NCI-H1092 (cell line): ENCODE results near the gene AHNAK.

Source experiments
- DNase-seq: peaks from one replicate; lab custom pipeline; 2025; lab: John Stamatoyannopoulos, UW

The AHNAK gene

DNA sequence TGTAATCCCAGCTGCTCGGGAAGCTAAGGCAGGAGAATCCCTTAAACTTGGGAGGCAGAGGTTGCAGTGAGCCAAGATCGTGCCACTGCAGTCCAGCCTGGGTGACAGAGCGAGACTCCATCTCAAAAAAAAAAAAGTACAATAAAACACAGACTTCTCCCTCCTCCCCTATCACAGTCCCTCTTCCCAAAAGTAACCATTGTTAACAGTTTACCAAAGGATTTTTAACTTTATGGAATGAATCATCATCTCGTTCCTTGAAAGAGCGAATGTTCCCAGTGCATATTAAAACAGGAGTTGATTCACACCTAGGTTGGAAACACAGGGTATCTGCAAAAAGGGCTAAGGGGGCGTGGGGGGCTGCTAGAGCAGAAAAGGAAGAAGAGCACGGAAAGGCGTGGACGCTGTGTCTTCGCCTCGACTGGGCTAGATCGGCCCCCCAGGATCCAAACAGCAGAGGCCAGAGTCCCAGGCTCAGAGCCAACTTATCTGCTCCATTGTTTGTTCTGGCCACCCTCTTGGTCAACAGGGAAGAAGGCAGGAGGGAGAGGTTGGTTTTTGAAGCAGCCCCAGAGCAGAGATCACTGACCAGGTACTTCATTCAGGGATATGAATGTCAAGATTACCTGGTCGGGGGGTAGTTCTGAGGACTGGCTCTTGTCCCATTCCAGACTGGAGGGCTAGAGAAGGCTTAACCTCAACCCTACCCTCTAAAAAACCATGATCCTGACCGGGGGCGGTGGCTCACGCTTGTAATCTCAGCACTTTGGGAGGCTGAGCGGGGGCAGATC is 2.1 kb upstream of the AHNAK start:
- no peak for DNase-seq

DNA sequence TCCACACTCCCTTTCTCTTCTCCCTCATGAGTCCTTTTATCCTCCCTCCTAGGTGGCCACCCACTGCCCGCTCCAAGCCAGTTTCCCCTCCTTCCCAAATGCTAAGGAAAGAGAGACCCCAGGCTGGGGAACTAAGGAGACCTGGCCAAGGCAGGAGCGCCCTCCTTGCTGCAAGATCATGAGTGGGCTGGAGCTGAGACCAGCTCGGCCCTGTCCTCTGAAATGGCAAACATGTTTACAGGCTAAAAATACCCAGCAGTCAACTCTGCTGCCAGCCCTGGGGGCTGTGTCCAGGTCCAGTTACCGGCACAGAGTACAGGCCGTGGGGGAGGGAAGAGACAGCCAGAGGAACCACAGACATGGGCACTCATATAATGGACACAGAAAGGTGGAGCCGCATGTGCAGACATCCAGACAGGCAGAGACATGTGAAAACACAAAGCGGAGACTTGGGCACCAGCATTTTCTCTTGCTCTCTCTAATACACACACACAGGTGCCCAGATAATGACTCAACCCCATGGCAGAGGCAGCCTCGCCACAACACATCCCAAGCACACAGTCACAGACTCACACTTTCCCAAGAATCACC is 1.2 kb upstream of the AHNAK start:
- no peak for DNase-seq

DNA sequence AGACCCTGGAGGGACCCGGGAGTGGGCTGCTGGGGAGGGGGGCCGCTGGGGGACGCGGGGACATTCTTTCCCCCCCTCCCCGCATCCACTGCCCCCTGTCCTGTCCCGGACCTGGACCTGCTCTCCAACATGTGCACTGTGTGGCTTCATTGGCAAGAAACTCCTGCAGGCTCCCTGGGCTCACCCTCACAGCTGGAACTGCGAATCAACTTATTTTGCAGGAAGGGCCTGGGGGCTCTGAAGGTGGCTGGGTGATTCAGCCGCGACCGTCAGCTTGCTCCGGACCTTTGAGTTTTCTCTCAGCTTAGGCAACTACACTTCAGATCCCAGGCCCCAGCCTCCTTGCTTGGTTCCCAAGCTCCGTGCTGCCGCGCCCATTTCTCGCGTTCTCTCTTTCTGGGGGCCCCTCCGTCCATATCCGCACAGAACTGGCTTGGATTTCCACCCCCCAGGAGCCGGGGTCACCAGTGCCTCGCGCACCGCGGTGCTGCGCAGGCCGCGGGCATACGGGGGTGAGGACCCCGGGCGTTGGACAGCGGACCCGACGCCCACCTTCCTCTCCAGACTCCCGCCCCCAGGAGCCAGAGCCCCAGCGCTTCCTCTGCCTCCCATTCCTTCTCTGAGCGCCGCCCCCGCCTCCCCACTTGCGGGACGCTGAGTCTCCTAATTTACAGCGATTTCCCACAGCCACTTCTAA is 471 bp upstream of the AHNAK start:
- no peak for DNase-seq

DNA sequence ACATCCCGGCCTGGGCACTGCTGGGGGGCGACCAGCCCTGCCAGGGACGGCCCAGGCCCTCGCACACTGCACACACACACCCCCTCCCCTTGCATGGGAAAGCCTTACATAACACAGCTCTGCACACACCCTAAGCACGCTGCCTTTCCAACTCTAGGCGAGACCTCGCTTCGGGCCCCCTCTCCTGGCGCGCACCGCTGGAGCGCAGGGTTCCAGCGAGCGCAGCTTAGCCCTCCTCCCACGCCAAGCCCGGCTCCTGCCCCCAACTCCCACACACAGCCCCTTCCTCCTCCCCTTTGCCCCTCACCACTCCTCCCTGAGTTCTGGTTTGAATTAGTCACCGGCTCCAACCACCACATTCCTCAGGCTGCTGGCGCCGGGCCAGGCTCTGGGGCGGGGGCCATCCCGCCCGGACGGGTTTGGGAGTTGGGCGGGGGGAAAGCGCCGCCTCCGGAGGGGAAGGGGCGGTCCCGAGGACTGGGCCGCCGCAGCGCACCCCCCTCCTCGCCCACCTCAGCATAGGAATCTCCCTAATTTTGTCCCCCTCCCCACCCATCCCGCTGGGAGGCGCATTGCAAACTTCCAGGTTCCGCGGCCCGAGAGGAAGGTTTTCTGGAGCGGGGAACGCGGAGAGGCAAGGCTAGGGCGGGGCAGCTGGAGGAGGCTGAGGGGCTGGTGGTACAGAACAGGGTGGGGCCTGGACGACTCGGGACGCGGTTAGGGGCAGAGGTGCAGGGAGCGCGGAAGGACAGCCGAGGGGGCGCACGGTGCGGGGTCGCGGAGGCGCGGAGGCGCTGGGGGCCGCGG is 966 bp downstream of the AHNAK start:
- no peak for DNase-seq

DNA sequence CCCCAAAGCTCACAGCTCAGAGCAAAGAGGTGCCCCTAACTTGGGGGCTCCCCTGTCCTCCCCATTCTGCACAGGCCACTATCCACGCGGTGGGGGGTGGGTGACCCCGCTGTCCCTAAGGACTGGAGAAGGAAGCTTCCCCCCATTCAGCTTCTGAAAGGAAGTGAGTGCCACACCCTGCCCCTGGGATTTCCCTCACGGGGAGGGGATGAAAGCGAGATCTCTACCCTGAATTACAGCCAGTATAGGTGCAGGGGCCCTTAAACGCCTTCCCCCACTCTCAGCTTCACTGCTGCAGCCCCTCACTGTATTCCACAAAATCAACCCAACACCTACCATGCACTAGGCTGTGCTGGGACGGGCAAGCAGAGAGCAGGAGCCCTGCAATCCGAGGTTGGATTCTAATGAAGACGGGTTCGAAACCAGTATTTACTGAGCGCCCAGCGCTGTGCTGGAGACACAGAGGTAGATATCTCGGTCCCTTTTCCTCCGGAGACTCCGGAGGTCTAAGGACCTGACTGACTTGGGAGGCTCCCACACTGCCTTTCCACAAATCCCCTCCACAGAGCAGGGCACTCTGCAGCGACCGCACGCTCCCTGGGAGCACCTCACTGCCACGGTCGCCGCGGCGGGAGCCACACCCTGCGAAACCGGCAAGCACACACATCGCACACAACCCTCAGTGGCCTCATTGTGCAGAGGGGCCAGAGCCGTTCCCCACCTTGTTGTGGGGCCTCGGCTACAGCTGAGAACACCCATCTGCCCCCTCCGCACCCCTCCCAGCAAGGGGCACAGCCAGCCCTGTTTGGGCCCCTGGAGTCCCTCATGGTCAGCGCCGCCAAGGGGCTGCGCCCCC is 1.8 kb downstream of the AHNAK start:
- DNase-seq, result no peak

DNA sequence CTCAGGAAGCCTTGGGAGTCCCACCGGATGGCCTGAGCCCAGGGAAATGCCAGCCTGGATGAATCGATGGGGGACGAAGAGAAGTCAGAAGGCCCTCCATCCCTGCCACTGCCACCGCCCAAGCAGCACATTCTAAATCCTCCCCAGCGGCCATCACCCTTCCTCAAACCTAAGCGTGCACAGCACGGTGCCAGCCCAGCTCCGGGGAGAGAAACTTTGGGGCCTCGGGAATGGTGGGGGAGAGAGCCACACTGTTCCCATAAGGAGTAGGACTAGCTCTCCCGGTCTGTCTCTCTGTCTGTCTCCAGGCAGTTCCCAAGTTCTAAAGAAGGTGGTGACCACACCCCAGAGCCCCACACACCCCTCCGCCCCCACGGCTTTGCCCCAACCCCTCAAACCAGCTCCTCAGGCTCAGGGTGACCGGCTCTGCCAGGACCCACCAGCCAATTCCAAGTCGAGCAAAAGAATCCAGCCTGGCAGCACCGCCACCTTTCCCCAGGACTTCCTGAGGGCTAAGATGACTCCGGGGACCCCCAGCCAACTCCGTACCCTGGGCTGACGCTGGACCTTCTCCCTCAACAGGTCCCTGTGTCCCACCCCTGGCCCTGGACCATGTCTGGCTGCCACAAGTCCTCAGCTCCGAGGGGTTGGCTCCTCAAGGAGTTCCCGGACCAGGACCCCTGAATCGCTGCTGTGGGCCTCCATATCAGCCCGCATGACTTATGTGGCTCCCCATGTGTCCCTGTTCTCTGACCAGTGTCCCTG is 2.7 kb downstream of the AHNAK start:
- no peak for DNase-seq

DNA sequence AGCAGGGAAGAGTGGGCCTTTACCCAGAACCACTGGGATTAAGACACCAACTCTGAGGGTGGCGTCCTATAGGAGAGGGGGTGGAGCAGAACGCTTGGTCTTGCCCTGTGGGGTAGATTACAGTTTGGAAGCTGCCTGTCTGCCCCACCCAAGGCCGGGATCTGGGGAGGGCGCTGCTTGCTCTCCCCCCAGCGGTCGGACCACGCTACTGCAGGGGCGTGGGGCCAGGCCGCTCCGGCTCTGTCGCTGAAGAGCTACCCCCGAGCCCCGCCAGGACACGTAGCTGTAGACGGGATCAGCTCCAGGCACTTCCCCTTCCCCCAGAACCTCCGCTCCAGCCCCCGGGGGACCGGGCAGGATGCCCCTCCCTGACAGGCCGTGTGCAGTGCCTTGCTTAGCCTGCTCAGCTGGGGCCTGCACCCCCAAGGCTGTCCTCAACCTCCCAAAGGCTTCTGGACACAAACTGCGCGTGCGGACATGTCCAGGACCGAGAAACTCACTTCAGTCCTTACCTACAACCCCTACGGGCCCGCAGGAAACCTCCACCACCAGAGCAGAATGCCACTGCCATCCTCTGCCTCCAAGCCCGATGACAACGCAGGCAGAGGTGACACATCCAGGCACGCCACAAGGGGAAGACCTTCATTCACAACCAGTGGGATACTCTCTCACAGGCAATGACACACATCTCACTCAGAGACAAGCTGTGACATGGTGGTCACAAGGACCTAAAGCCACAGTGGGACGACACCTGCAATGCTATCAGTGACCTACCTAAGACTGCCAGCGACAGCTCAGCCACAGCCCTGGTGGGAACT is 3.6 kb downstream of the AHNAK start:
- DNase-seq, result no peak

DNA sequence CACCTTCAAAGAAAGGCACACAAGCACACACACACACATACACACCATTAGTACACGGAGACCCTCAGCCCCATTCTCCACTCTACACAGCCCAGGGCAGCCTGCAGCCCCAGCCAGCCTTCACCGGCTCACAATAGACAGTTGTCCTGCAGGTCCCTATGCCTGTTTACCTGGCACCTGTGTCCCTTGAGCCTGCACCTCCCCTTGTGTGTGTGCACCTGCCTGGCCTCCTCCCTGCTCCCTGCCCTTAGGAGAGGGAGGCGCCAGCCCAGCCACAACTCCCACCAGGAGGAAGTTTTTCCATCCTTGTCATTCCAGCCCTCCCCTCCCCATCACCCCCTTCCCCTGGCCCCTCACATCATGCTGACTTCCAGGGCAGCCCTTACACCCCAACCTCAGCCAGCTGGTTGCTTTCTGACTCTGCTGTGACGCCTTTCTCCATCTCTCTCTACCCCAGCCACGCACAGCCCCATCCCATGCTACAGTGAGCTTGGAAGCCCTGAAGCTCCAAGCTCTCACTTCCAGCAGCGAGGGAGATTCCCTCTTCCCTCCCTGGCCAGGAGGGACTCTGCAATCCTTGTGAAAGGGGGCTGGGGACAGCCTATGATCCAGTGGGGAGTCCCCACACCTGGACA is 4.4 kb downstream of the AHNAK start:
- peak; percentile 21 for DNase-seq

DNA sequence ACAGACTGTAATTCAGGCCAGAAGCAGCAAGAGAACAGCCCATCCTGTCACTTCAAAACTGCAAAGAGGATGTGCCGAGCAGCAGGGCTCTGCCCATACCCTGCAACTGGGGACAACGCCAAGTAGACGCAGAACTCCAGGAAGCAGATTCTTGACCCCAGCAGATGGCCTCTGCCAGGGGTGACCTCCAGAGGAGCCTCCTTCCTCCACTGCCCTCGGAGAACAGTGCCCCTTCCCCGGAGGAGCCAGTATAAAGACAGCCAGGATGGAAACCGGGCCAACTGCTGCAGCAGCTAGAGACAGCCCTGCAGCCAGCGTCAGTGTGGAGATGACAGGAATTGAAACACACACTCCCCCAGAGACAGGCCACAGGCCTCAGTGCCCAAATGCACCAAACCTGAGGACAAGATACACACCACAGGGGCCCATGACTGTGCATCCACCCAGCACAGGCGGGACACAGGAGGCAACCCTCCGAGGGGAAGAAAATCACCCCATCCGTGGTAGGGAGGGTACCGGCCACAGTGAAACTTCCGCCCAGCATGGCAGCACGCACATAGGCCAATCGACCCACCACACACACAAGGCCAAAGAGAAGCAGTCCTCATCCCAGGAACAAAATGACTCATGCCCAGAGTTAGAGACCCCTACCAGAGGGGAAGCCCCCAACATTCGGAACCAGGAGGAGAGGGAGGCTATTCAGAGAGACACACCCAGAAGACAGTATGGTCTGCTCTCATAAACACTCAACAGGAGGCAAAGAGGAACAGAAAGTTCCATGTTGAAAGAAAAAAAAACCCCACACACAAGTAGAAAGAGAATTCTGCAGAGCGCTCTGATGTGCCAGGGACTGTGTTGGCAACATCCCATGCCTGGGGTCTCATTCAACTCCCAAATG is 5.6 kb downstream of the AHNAK start:
- no peak for DNase-seq

DNA sequence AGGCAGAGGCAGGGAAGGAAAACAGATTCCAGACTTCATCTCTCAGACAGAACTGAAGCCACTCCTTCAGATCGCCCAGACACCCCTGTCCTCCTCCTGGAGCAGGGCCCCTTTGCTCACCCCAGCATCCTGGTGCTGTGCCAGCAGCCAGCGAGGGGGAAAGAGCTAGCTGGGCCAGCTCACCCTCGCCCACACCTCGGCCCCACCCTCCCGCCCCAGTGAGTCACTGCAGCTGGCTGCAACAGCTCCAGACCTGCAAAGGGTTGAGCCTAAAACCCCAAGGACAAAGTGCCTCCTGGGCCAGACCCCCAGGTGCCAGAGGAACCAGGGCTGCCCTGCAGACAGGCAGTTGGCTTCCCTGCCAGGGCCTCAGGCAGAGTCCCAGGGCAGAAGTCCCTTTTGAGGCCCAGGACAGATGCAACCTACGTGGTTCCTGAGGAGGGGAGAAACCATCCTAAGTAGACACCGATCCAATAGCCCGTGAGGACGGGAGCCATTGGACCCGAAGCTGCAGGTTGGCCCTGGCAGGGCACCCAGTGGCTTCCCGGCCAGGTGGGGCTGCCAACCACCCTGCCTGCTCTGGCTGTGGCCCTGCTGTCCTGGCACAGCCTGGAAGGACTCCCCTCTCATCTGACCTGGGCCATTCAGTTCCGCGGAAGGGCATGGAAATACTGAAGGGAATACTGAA is 7.2 kb downstream of the AHNAK start:
- DNase-seq, result no peak

DNA sequence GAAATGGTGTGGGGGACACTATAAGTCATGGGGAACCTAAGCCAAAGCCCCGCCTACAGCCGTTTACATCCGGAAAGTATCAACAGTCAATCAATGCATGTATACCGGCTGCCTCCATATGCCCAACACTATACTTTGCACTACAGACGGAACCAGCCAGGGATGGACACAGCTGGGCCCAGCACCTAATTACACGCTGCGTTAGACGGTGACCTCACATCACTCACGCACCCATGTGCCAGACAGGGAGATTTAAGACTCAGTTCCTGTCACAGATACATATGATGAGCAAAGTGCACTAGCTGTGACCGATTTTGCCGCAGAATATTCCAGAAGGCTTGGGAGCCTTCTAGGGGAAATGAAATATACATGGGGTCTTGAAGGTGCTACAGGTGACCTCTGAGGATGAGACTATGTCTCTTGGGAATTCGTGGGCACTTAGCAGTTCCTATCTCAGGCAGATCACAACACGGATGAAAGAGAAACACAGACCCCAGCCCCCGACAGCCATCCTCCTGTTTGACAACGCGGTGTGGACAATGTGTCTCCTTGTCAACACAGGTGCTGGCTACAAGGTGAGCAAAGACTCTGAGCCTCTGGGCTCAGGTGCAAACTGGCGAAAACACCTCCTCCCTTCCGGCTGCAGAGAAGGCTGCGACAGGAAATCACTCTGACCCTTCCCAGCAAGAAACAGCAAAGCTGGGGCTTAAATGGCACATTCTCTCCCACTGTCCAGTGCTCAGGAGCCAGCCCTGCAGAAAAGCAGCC is 8.0 kb downstream of the AHNAK start:
- no peak for DNase-seq

DNA sequence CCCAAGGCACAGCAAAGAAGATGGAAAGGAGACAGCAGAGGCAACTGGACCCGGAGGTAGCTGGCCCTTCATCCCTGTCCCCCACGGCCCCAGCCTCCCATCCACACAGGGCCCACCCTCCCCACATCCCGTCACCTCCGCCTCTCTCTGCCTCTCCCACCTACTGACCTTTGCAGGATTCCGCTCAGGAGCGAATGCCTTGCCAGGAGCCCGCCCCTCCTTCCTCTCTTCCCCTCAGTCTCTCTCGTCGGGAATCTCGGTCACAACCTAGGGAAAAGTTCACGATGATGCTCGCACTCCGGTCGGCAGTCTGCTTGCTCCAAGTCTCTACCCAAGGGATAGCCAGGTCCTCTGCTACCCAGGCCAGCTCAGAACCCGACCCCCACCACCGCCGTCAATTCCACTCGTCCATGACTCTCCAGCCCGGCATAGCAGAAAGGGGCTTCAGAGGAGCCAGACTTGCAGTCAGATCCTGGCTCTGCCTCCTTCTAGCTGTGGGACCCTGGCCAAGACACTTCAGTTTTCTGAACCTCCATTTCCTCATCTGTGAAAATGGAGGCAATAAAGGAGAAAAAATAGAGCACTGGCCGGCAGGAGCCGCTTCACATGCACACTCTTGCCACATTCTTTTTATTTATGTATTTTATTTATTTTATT is 10.2 kb downstream of the AHNAK start:
- no peak for DNase-seq

DNA sequence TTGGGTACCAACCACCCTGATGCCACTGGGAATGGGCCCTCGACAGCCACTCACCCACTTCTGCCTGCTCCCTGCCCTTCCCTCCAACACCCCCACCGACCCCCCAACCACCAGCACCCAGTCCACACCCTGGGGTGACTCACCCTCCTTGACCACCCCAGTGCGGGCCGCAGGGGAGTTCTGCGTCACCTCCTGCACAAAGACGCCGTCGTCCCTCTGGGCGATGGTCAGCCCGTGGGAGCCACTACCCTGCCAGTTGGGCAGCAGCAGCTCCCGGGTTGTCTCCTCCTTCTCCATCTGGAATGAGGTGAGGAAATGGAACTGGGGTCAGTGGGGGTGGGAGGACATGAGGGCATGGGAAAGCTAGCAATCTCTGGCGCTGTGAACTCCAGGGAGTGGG is 10.8 kb downstream of the AHNAK start:
- no peak for DNase-seq

DNA sequence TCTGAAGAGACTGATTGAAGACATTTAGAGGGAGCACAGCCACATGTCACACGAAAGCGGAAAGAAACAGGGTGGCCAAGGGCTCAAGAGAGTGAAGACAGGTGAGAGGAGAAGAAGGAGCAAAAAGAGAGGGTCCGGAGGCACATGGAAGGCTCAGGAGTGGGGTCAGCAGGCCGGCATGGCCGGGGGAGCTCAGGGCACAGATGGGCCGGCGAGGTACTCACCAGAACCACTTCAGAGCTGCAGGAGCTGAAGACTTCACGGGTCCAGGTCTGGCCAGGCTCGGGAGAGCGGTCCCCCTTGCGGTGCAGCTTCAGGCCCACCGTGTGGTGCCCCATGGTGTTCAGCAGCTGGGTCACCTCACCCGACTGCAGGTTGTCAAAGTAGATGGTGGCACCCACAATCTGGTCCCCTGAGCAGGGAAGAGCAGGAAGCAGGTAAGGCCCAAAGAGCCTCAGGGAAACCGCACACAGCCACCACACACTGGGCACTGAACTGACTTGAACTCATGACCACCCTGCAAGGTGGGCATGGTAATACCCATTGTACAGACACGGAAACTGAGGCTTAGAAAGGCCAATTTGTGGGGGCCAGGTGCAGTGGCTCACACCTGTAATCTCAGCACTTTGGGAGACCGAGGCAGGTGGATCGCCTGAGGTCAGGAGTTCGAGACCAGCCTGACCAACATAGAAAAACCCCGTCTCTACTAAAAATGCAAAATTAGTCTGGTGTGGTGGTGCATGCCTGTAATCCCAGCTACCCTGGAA is 11.6 kb downstream of the AHNAK start:
- no peak for DNase-seq

DNA sequence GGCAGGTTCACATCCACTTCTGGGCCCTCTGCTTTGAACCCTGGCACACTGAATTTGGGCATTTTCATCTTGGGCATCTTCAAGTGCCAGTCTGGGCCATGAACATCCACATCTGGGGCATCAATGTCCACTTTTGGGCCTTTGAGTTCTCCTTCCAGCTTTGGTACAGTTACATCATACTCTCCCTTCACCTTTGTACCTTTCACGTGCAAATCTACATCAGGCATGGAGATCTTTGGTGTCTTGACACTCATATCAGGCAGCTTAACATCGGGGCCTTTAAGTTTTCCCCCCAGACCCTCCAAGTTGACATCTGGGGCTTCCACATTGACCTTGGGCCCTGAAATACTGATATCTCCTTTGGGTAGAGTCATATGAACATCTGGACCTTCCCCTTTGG is 14.5 kb downstream of the AHNAK start:
- DNase-seq, result no peak
